GM12878 (cell line): Measurements from ENCODE around the gene FAM234A. TPM values are rescaled to one million over a fixed set of nuclear protein-coding genes. Genes with fewer than 3 reads are reported as not detected.
A peak's percentile ranks its signal among the peaks of the same experiment; 100 is the strongest.

Source experiments
- ATAC-seq: fragments of 200-7000 bp; cut with Tn5 transposase; 3 replicates; pipeline ENCODE4 v1.9.1; 2020; ENCODE audit warnings: mild to moderate bottlenecking, moderate library complexity
- BruUV-seq: library from RNA; stranded (reverse); fragments of 400-500 nt; replicated peaks from 2 replicates; lab custom pipeline; 2021; lab: Mats Ljungman, UMichigan
- CTCF ChIA-PET: fragments of 300-600 bp; sonication (Branson Sonifier 250); formaldehyde crosslinking; extraction: SDS; loops from one replicate; lab custom pipeline; 2021; ENCODE audit warnings: inconsistent platforms; lab: Yijun Ruan, JAX
- POLR2A ChIA-PET: fragments of 350-600 bp; formaldehyde crosslinking; extraction: SDS; loops from one replicate; lab custom pipeline; 2021; ENCODE audit warnings: inconsistent platforms; lab: Charles Lee
- RAD21 ChIA-PET: fragments of 300-600 bp; sonication (Branson Sonifier 250); formaldehyde crosslinking; loops from one replicate; lab custom pipeline; 2023; ENCODE audit warnings: antibody characterized with exemption; ENCODE audit not compliant: unreplicated experiment; lab: Charles Lee
- SMC1A ChIA-PET: fragments of 300-600 bp; sonication (Branson Sonifier 250); formaldehyde crosslinking; loops from one replicate; lab custom pipeline; 2023; ENCODE audit not compliant: unreplicated experiment, uncharacterized antibody; lab: Charles Lee
- DNase-seq: peaks from one replicate; pipeline ENCODE4 v3.0.0-alpha.2; 2011; ENCODE audit warnings: low read depth, low spot score
- FAIRE-seq: peaks from 3 replicates; lab custom pipeline; 2011; peaks lifted over from hg19 to GRCh38; lab: Jason Lieb, UNC
- H2AFZ ChIP-seq: 2 replicates; pipeline ENCODE4 v1.6.0; 2011; ENCODE audit warnings: low read depth, low read length, control low read depth; ENCODE audit not compliant: control insufficient read depth
- H3K27ac ChIP-seq: 2 replicates; pipeline ENCODE4 v1.5.1; 2011; ENCODE audit warnings: control low read depth; ENCODE audit not compliant: control insufficient read depth, insufficient read depth
- H3K27me3 ChIP-seq, 2 experiments: replicated peaks in 1 of 2; 2 replicates each; pipeline versions ENCODE4 v1.6.0 to v1.6.1; 2011; ENCODE audit warnings: low read length in 1 of 2; ENCODE audit not compliant: control insufficient read depth in 2 of 2, insufficient read depth in 2 of 2
- H3K36me3 ChIP-seq, 2 experiments: 2 replicates each; pipeline ENCODE4 v1.5.1; 2011; ENCODE audit warnings: low read length in 1 of 2; ENCODE audit not compliant: control insufficient read depth in 2 of 2, insufficient read depth in 2 of 2
- H3K4me1 ChIP-seq: 2 replicates; pipeline ENCODE4 v1.6.1; 2011; ENCODE audit warnings: mild to moderate bottlenecking, low read length, moderate library complexity, mixed read lengths; ENCODE audit not compliant: control insufficient read depth, insufficient read depth
- H3K4me2 ChIP-seq: 2 replicates; pipeline ENCODE4 v1.6.0; 2011; ENCODE audit warnings: control low read depth; ENCODE audit not compliant: control insufficient read depth, insufficient read depth
- H3K4me3 ChIP-seq: fragments of 200-600 bp; sonication (generic); 2 replicates; pipeline ENCODE4 v1.5.1; 2016
- H3K79me2 ChIP-seq: 2 replicates; pipeline ENCODE4 v1.6.0; 2011; ENCODE audit warnings: low read length; ENCODE audit not compliant: control insufficient read depth, insufficient read depth
- H3K9ac ChIP-seq: 2 replicates; pipeline ENCODE4 v1.8.0; 2011; ENCODE audit warnings: low read length, control low read depth, mixed read lengths; ENCODE audit not compliant: control insufficient read depth, insufficient read depth
- H3K9me3 ChIP-seq: replicated peaks from 3 replicates; pipeline ENCODE4 v1.5.1; 2011; ENCODE audit warnings: mild to moderate bottlenecking, low read length; ENCODE audit not compliant: control insufficient read depth, insufficient read depth
- H4K20me1 ChIP-seq: 2 replicates; pipeline ENCODE4 v1.6.0; 2011; ENCODE audit not compliant: control insufficient read depth, insufficient read depth
- BCL3 ChIP-seq: IDR thresholded peaks from 2 replicates; pipeline ENCODE4 v1.6.1; 2011; ENCODE audit warnings: borderline replicate concordance, low read depth, mild to moderate bottlenecking, moderate library complexity, low read length; ENCODE audit not compliant: insufficient read depth, poor library complexity, severe bottlenecking
- E4F1 ChIP-seq: fragments of 450-650 bp; IDR thresholded peaks from 2 replicates; pipeline ENCODE4 v1.6.1; 2018; ENCODE audit warnings: borderline replicate concordance, mild to moderate bottlenecking; ENCODE audit not compliant: partially characterized antibody
- PBX3 ChIP-seq: IDR thresholded peaks from 2 replicates; pipeline ENCODE4 v1.6.1; 2011; ENCODE audit warnings: mild to moderate bottlenecking, low read depth, low read length, moderate library complexity; ENCODE audit not compliant: insufficient replicate concordance
- WGBS: methylation state at CpG from one replicate; pipeline ENCODE4 v1.1.6; 2016; ENCODE audit warnings: low lambda C conversion rate; ENCODE audit not compliant: insufficient replicate concordance, insufficient coverage; ENCODE audit errors: missing lambda C conversion rate; 5-methylcytosine and 5-hydroxymethylcytosine counted together
- in situ Hi-C: fragments of 300-500 bp; cut with MboI; formaldehyde crosslinking; loops from 9 replicates; pipeline ENCODE4 v1.14.3; 2018; ENCODE audit warnings: mixed read lengths
- intact Hi-C: fragments of 100-400 bp; cut with micrococcal nuclease; formaldehyde crosslinking; loops from one replicate; pipeline ENCODE4 v1.14.2; 2022; ENCODE audit not compliant: unreplicated experiment
- polyA plus RNA-seq, 11 experiments: library from polyadenylated mRNA; depleted of rRNA in 4 of 11; unstranded in 6 of 11; stranded (reverse) in 5 of 11; fragments of >200 nt; fragmentation: Nextera tagmentation in 4 of 11; fragmentation: Illumina TruSeq in 1 of 11; extraction: Ambion mirVana in 4 of 11; extraction: Trizol in 1 of 11; gene quantifications; 1 replicate in 1 of 11; 2 replicates in 10 of 11; pipeline versions ENCODE4 v1.2.1 to v1.2.3, GENCODE V29; 2011 to 2016; ENCODE audit warnings: inconsistent platforms in 2 of 11, missing spikeins in 2 of 11, low read depth in 1 of 11
- total RNA-seq, 4 experiments: library from RNA; depleted of rRNA in 3 of 4; stranded (reverse); fragments of >200 nt in 3 of 4; fragmentation: Illumina TruSeq in 1 of 4; extraction: Trizol in 1 of 4; gene quantifications; 2 replicates each; pipeline versions ENCODE4 v1.2.1 to v1.2.3, GENCODE V29; 2013 to 2021

FAM234A gene
- total and polyA plus RNA-seq, 10 of the 15 experiments (the other 5 are each of a cell fraction or from before 2014, with no cell fraction given) = 1.6 to 37.6 (median 17.3) TPM

GRCh38 chr16:243348-243747 is 8.7 kb downstream of the FAM234A start:
- Histone ChIP-seq H2AFZ (no peak overlapping the region), H3K36me3 (no peaks in the 10 kb centered on the region; a peak in 1 of 4 replicates), H3K79me2 (no peaks in the 10 kb centered on the region; the same call in 1 of the 2 replicates), H3K4me2 (no peak overlapping the region), H3K9me3 (no peaks in the 10 kb centered on the region), H3K9ac (no peak overlapping the region), H3K27ac (no peak overlapping the region), H4K20me1 (no peaks in the 10 kb centered on the region), H3K4me1 (peaks cover 23% of the 10 kb centered on the region), H3K4me3 (no peak overlapping the region), H3K27me3 (no peaks in the 10 kb centered on the region)
- BruUV-seq = no TSS peak
- TF ChIP-seq PBX3 (peak; percentile 7), E4F1 (no peak), BCL3 (peak; percentile 70)
- 100% methylated on average over 4 of the region's 4 CpGs for WGBS
- DNase-seq (no peak), ATAC-seq (no peak), FAIRE-seq (no peak)
- CTCF ChIA-PET = interaction anchor here (1.8 kb wide), 1 partner anchor 8 kb away, joined by 6 read pairs; the partner anchor contains the start of gene FAM234A
- SMC1A ChIA-PET = interaction anchor here (1.1 kb wide), 2 partner anchors 10 to 14 kb away, joined by 3 to 5 read pairs; partner anchors contain the start of gene LUC7L
- RAD21 ChIA-PET = interaction anchor here (1.0 kb wide), 1 partner anchor 8 kb away, joined by 4 read pairs; the partner anchor contains the start of gene FAM234A
- intact Hi-C loops (no loop called here), in situ Hi-C loops (no loop called here)
- POLR2A ChIA-PET = no interaction called here
